ENCODE results near the gene PLCB2.

PLCB2 gene

GRCh38 chr15:40307421-40308211 is at the start of gene PLCB2:
TSS of gene PLCB2 (minus strand) at chr15:40307935. CDS start at chr15:40307672, 263 bp downstream.
- DNase-seq (ENCODE audit: low read depth in 1 of 2, low spot score in 1 of 2), result peak; percentile 42 to 52

GRCh38 chr15:40357246-40357645 is 49.5 kb upstream of the PLCB2 start:
- DNase-seq (ENCODE audit: low read depth in 1 of 2, low spot score in 1 of 2), result no peak

GRCh38 chr15:40355976-40356585 is 48.3 kb upstream of the PLCB2 start:
- no peak for DNase-seq (ENCODE audit: low read depth in 1 of 2, low spot score in 1 of 2)

- no peak for DNase-seq (ENCODE audit: low read depth in 1 of 2, low spot score in 1 of 2)
Measured at GRCh38 chr15:40354408-40355171, 46.9 kb upstream of the PLCB2 start.

- DNase-seq (ENCODE audit: low read depth in 1 of 2, low spot score in 1 of 2), result no peak
Measured at GRCh38 chr15:40353697-40354096, 46.0 kb upstream of the PLCB2 start.

GRCh38 chr15:40352281-40352901 is 44.7 kb upstream of the PLCB2 start:
- DNase-seq (ENCODE audit: low read depth in 1 of 2, low spot score in 1 of 2), result no peak

GRCh38 chr15:40349163-40349562 is 41.4 kb upstream of the PLCB2 start:
- DNase-seq (ENCODE audit: low read depth in 1 of 2, low spot score in 1 of 2), result no peak

- DNase-seq (ENCODE audit: low read depth in 1 of 2, low spot score in 1 of 2), result no peak
Measured at GRCh38 chr15:40348474-40348870, 40.7 kb upstream of the PLCB2 start.

- no peak for DNase-seq (ENCODE audit: low read depth in 1 of 2, low spot score in 1 of 2)
Measured at GRCh38 chr15:40347559-40348473, 40.1 kb upstream of the PLCB2 start.

GRCh38 chr15:40346579-40347558 is 39.1 kb upstream of the PLCB2 start:
- DNase-seq (ENCODE audit: low read depth in 1 of 2, low spot score in 1 of 2), result no peak

- no peak for DNase-seq (ENCODE audit: low read depth in 1 of 2, low spot score in 1 of 2)
Measured at GRCh38 chr15:40345867-40346578, 38.3 kb upstream of the PLCB2 start.

- no peak for DNase-seq (ENCODE audit: low read depth in 1 of 2, low spot score in 1 of 2)
Measured at GRCh38 chr15:40345225-40345866, 37.6 kb upstream of the PLCB2 start.

- DNase-seq (ENCODE audit: low read depth in 1 of 2, low spot score in 1 of 2), result peak; percentile 46 to 56
Measured at GRCh38 chr15:40344631-40345120, 36.9 kb upstream of the PLCB2 start.

GRCh38 chr15:40344217-40344616 is 36.5 kb upstream of the PLCB2 start:
- DNase-seq (ENCODE audit: low read depth in 1 of 2, low spot score in 1 of 2), result no peak

- DNase-seq (ENCODE audit: low read depth in 1 of 2, low spot score in 1 of 2), result no peak
Measured at GRCh38 chr15:40343512-40343911, 35.8 kb upstream of the PLCB2 start.

GRCh38 chr15:40342416-40343320 is 34.9 kb upstream of the PLCB2 start:
- no peak for DNase-seq (ENCODE audit: low read depth in 1 of 2, low spot score in 1 of 2)
